SK-N-SH treated with all-trans-retinoic acid at 6 μM for 48 hours (cell line): Measurements from ENCODE around the gene CHN1.

Experiments
- ATAC-seq: fragments of 200-7000 bp; cut with Tn5 transposase; 3 replicates; pipeline ENCODE4 v1.9.1; 2020; ENCODE audit warnings: mild to moderate bottlenecking, moderate library complexity
- ARNTL ChIP-seq: fragments of 450-650 bp; formaldehyde crosslinking; IDR thresholded peaks from 2 replicates; pipeline ENCODE4 v1.5.0; 2020; ENCODE audit warnings: low read depth, mild to moderate bottlenecking, moderate library complexity, borderline replicate concordance
- BACH2 ChIP-seq: fragments of 250-450 bp; sonication (Bioruptor Pico); IDR thresholded peaks from 2 replicates; pipeline ENCODE4 v1.9.0; 2021; ENCODE audit warnings: mild to moderate bottlenecking, borderline replicate concordance
- CSDC2 ChIP-seq: fragments of 250-450 bp; sonication (Bioruptor Pico); IDR thresholded peaks from 2 replicates; pipeline ENCODE4 v1.5.0; 2020; ENCODE audit warnings: mild to moderate bottlenecking, moderate library complexity
- CSRNP3 ChIP-seq: fragments of 250-450 bp; sonication (Bioruptor Pico); IDR thresholded peaks from 2 replicates; pipeline ENCODE4 v1.5.1; 2021; ENCODE audit warnings: mild to moderate bottlenecking, moderate library complexity
- ESRRG ChIP-seq: fragments of 250-450 bp; sonication (Bioruptor Pico); IDR thresholded peaks from 2 replicates; pipeline ENCODE4 v1.6.1; 2021; ENCODE audit warnings: mild to moderate bottlenecking
- GLIS3 ChIP-seq: fragments of 250-450 bp; sonication (Bioruptor Pico); IDR thresholded peaks from 2 replicates; pipeline ENCODE4 v1.5.0; 2020; ENCODE audit warnings: mild to moderate bottlenecking, moderate library complexity
- ISL1 ChIP-seq: fragments of 250-450 bp; sonication (Bioruptor Pico); IDR thresholded peaks from 2 replicates; pipeline ENCODE4 v2.1.2; 2022; ENCODE audit warnings: mild to moderate bottlenecking, moderate library complexity
- OSR1 ChIP-seq: fragments of 250-450 bp; sonication (Bioruptor Pico); IDR thresholded peaks from 2 replicates; pipeline ENCODE4 v1.8.0; 2022; ENCODE audit warnings: moderate library complexity, mild to moderate bottlenecking, inconsistent platforms
- PPARA ChIP-seq: fragments of 250-450 bp; sonication (Bioruptor Pico); IDR thresholded peaks from 2 replicates; pipeline ENCODE4 v1.5.0; 2020; ENCODE audit warnings: mild to moderate bottlenecking, borderline replicate concordance
- RARB ChIP-seq: fragments of 250-450 bp; sonication (Bioruptor Pico); IDR thresholded peaks from 2 replicates; pipeline ENCODE4 v1.8.0; 2021; ENCODE audit warnings: mild to moderate bottlenecking, moderate library complexity
- TCF4 ChIP-seq: fragments of 250-450 bp; sonication (Bioruptor Pico); IDR thresholded peaks from 2 replicates; pipeline ENCODE4 v1.8.0; 2021; ENCODE audit warnings: mild to moderate bottlenecking, moderate library complexity, borderline replicate concordance
- TOX ChIP-seq: fragments of 250-450 bp; sonication (Bioruptor Pico); IDR thresholded peaks from 2 replicates; pipeline ENCODE4 v1.8.0; 2021; ENCODE audit warnings: mild to moderate bottlenecking, moderate library complexity, borderline replicate concordance
- TSHZ2 ChIP-seq: fragments of 250-450 bp; sonication (Bioruptor Pico); IDR thresholded peaks from 2 replicates; pipeline ENCODE4 v1.5.0; 2020; ENCODE audit warnings: mild to moderate bottlenecking, moderate library complexity
- ZC3H10 ChIP-seq: fragments of 250-450 bp; sonication (Bioruptor Pico); IDR thresholded peaks from 2 replicates; pipeline ENCODE4 v1.5.1; 2021; ENCODE audit warnings: mild to moderate bottlenecking, moderate library complexity
- ZFP3 ChIP-seq: fragments of 250-450 bp; sonication (Bioruptor Pico); IDR thresholded peaks from 2 replicates; pipeline ENCODE4 v1.5.0; 2020; ENCODE audit warnings: mild to moderate bottlenecking, moderate library complexity
- ZFP30 ChIP-seq: fragments of 450-650 bp; formaldehyde crosslinking; IDR thresholded peaks from 2 replicates; pipeline ENCODE4 v1.5.0; 2022; ENCODE audit warnings: mild to moderate bottlenecking, moderate library complexity
- ZNF565 ChIP-seq: fragments of 450-650 bp; formaldehyde crosslinking; conservative IDR thresholded peaks from 2 replicates; pipeline ENCODE4 v1.5.0; 2020; ENCODE audit warnings: low read depth, mild to moderate bottlenecking, moderate library complexity
- ZNF70 ChIP-seq: fragments of 450-650 bp; formaldehyde crosslinking; IDR thresholded peaks from 2 replicates; pipeline ENCODE4 v1.5.0; 2020; ENCODE audit warnings: mild to moderate bottlenecking, moderate library complexity
- ZNF8 ChIP-seq: fragments of 450-650 bp; formaldehyde crosslinking; IDR thresholded peaks from 2 replicates; pipeline ENCODE4 v1.5.0; 2020; ENCODE audit warnings: mild to moderate bottlenecking, moderate library complexity
- TF ChIP-seq, protein P1 (sequence below): fragments of 250-450 bp; sonication (Bioruptor Pico); IDR thresholded peaks from 2 replicates; pipeline ENCODE4 v1.8.0; 2021; ENCODE audit warnings: low read depth, mild to moderate bottlenecking, moderate library complexity, borderline replicate concordance

CHN1 gene

GRCh38 chr2:174888146-174888545, 117.0 kb downstream of the CHN1 start (continued):
- no peak for TF ChIP-seq BACH2 (CRISPR knock-in tag)
- TF ChIP-seq, all 23 proteins: peak for 0

DNA sequence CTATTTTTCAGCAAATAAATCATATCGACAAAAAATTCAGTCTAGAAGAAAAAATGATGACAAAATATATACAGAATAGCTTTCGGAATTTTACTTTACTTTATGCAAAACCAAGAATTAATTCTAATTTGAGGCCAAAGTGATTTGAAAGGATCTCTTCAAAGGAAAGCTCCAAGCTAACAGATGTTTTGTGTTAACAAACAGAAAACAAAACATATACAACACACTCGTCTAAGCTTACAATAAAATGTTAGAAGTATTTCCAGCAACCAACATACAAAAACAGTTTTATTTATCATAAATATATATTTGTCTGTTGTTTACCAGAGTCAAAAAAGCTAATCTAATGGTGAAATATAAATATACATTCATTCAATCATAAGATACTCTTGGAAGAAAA, 122.8 kb downstream of the CHN1 start:
- TF ChIP-seq TOX (CRISPR knock-in tag), result no peak
- TF ChIP-seq ZNF565, result no peak
- no peak for TF ChIP-seq TSHZ2 (CRISPR knock-in tag)
- TF ChIP-seq ZNF8 (CRISPR knock-in tag), result no peak
- TF ChIP-seq CSDC2, result no peak
- TF ChIP-seq ZFP3 (CRISPR knock-in tag), result no peak
- no peak for ATAC-seq

DNA sequence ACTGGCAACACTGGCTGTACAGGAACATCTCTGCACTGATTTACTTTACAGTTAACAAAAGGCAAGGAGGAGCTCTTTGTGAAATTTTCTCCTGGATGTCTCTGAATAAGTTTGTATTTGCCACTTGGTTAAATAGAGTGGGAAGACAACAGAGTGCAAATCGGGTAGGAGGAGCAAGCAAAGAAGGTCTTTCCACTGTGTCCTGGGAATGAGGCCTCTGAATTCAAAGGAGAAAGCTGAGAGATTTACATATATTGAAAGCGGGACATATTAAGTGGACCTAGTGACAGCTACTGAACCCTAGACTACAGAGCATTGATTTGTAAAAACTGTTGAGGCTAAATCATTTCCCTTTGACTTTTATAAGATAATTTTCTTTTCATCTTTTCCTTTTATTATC, 123.5 kb downstream of the CHN1 start:
- no peak for ATAC-seq
- no peak for TF ChIP-seq ISL1 (CRISPR knock-in tag)
- TF ChIP-seq ZFP30 (CRISPR knock-in tag), result no peak
- no peak for TF ChIP-seq GLIS3
- no peak for TF ChIP-seq ZFP3 (CRISPR knock-in tag)
- no peak for TF ChIP-seq ZNF70 (CRISPR knock-in tag)
- no peak for TF ChIP-seq ARNTL (CRISPR knock-in tag)
- no peak for TF ChIP-seq RARB (CRISPR knock-in tag)
- TF ChIP-seq PPARA, result no peak
- TF ChIP-seq CSRNP3 (CRISPR knock-in tag), result no peak
- no peak for TF ChIP-seq OSR1
- TF ChIP-seq, protein P1, sequence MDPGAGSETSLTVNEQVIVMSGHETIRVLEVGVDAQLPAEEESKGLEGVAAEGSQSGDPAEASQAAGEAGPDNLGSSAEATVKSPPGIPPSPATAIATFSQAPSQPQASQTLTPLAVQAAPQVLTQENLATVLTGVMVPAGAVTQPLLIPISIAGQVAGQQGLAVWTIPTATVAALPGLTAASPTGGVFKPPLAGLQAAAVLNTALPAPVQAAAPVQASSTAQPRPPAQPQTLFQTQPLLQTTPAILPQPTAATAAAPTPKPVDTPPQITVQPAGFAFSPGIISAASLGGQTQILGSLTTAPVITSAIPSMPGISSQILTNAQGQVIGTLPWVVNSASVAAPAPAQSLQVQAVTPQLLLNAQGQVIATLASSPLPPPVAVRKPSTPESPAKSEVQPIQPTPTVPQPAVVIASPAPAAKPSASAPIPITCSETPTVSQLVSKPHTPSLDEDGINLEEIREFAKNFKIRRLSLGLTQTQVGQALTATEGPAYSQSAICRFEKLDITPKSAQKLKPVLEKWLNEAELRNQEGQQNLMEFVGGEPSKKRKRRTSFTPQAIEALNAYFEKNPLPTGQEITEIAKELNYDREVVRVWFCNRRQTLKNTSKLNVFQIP (CRISPR knock-in tag), result no peak

- ATAC-seq, result peak; percentile 91
Observed at GRCh38 chr2:174878537-174879147, 126.5 kb downstream of the CHN1 start.

More at GRCh38 chr2:174878537-174879147, 126.5 kb downstream of the CHN1 start:
- TF ChIP-seq, protein P1 (CRISPR knock-in tag), result no peak
- TF ChIP-seq CSDC2 (no peak), ZNF8 (CRISPR knock-in tag) (no peak), ISL1 (CRISPR knock-in tag) (peak; percentile 9; the same call in 1 of the 2 replicates), ZNF70 (CRISPR knock-in tag) (peak; percentile 79), TSHZ2 (CRISPR knock-in tag) (no peak), TCF4 (peak; percentile 63; the same call in 1 of the 2 replicates), ZFP3 (CRISPR knock-in tag) (no peak), CSRNP3 (CRISPR knock-in tag) (no peak), ESRRG (CRISPR knock-in tag) (no peak), OSR1 (no peak), ZC3H10 (CRISPR knock-in tag) (no peak), RARB (CRISPR knock-in tag) (no peak)
